H9 (cell line): ENCODE measurements around the gene TDRD9. TPM values are rescaled to one million over a fixed set of nuclear protein-coding genes. Genes with fewer than 3 reads are reported as not detected.

Source experiments
- DNase-seq: peaks from one replicate; pipeline ENCODE4 v3.0.0-alpha.2; 2017
- H2AFZ ChIP-seq: one replicate; pipeline ENCODE4 v1.6.1; 2013; ENCODE audit warnings: mild to moderate bottlenecking, low read length, control low read depth, moderate library complexity
- H2AK5ac ChIP-seq: 2 replicates; pipeline ENCODE4 v1.6.1; 2013; ENCODE audit warnings: low read length, control low read depth, mixed read lengths; ENCODE audit not compliant: insufficient read length
- H2BK120ac ChIP-seq: one replicate; pipeline ENCODE4 v1.6.1; 2013; ENCODE audit warnings: low read depth, mild to moderate bottlenecking, low read length, control low read depth, inconsistent platforms; ENCODE audit not compliant: poor library complexity, severe bottlenecking
- H2BK12ac ChIP-seq: 2 replicates; pipeline ENCODE4 v1.6.1; 2013; ENCODE audit warnings: low read length, control low read depth, mixed read lengths, low read depth; ENCODE audit not compliant: insufficient read length
- H2BK15ac ChIP-seq: 2 replicates; pipeline ENCODE4 v1.6.1; 2013; ENCODE audit warnings: low read depth, low read length, control low read depth
- H2BK20ac ChIP-seq: one replicate; pipeline ENCODE4 v1.6.1; 2013; ENCODE audit warnings: low read depth, mild to moderate bottlenecking, low read length, control low read depth, inconsistent platforms; ENCODE audit not compliant: poor library complexity, severe bottlenecking
- H2BK5ac ChIP-seq: 2 replicates; pipeline ENCODE4 v1.6.1; 2013; ENCODE audit warnings: low read length, control low read depth, mixed read lengths; ENCODE audit not compliant: insufficient read length
- H3K14ac ChIP-seq: 2 replicates; pipeline ENCODE4 v1.6.1; 2013; ENCODE audit warnings: low read length, control low read depth; ENCODE audit not compliant: insufficient read depth
- H3K18ac ChIP-seq: 2 replicates; pipeline ENCODE4 v1.6.1; 2013; ENCODE audit warnings: low read depth, mild to moderate bottlenecking, mixed read lengths, low read length, control low read depth; ENCODE audit not compliant: insufficient read length
- H3K23ac ChIP-seq: 2 replicates; pipeline ENCODE4 v1.6.1; 2013; ENCODE audit warnings: low read length, control low read depth, mixed read lengths, low read depth; ENCODE audit not compliant: insufficient read length
- H3K23me2 ChIP-seq: 2 replicates; pipeline ENCODE4 v1.6.1; 2013; ENCODE audit warnings: low read depth, mild to moderate bottlenecking, mixed read lengths, low read length, control low read depth; ENCODE audit not compliant: insufficient read length, poor library complexity, severe bottlenecking
- H3K27ac ChIP-seq: 2 replicates; pipeline ENCODE4 v1.5.1; 2013; ENCODE audit warnings: low read length, control low read depth, mixed read lengths, low read depth; ENCODE audit not compliant: insufficient read length
- H3K27me3 ChIP-seq: 2 replicates; pipeline ENCODE4 v1.6.1; 2013; ENCODE audit warnings: low read length, control low read depth, inconsistent platforms; ENCODE audit not compliant: insufficient read depth
- H3K4ac ChIP-seq: 2 replicates; pipeline ENCODE4 v1.6.1; 2013; ENCODE audit warnings: low read depth, mild to moderate bottlenecking, control low read depth, inconsistent platforms, low read length, moderate library complexity
- H3K4me1 ChIP-seq: 2 replicates; pipeline ENCODE4 v1.6.1; 2013; ENCODE audit warnings: low read length, control low read depth, inconsistent platforms; ENCODE audit not compliant: insufficient read depth
- H3K4me2 ChIP-seq: 2 replicates; pipeline ENCODE4 v1.6.1; 2013; ENCODE audit warnings: low read length, control low read depth, mixed read lengths; ENCODE audit not compliant: insufficient read length, insufficient read depth
- H3K56ac ChIP-seq: 2 replicates; pipeline ENCODE4 v1.6.1; 2013; ENCODE audit warnings: low read depth, mild to moderate bottlenecking, mixed read lengths, low read length, control low read depth; ENCODE audit not compliant: insufficient read length
- H3K79me1 ChIP-seq: 2 replicates; pipeline ENCODE4 v1.6.1; 2013; ENCODE audit warnings: low read depth, mild to moderate bottlenecking, moderate library complexity, low read length, control low read depth, inconsistent platforms; ENCODE audit not compliant: insufficient read depth, poor library complexity, severe bottlenecking
- H3K79me2 ChIP-seq: 2 replicates; pipeline ENCODE4 v1.6.1; 2013; ENCODE audit warnings: low read length, control low read depth, inconsistent platforms; ENCODE audit not compliant: insufficient read depth
- H3K9ac ChIP-seq: 2 replicates; pipeline ENCODE4 v1.6.1; 2013; ENCODE audit warnings: low read length, control low read depth, mixed read lengths; ENCODE audit not compliant: insufficient read length; ENCODE audit errors: extremely low read depth
- H3K9me3 ChIP-seq: one replicate; pipeline ENCODE4 v1.6.1; 2013; ENCODE audit warnings: low read depth, low read length, inconsistent platforms; ENCODE audit not compliant: control insufficient read depth
- H3T11ph ChIP-seq: one replicate; pipeline ENCODE4 v1.6.1; 2013; ENCODE audit warnings: mild to moderate bottlenecking, low read length, control low read depth, inconsistent platforms
- H4K20me1 ChIP-seq: one replicate; pipeline ENCODE4 v1.6.1; 2013; ENCODE audit not compliant: control insufficient read depth, insufficient read length, insufficient read depth
- H4K5ac ChIP-seq: 2 replicates; pipeline ENCODE4 v1.6.1; 2013; ENCODE audit warnings: low read depth, mild to moderate bottlenecking, mixed read lengths, low read length, control low read depth; ENCODE audit not compliant: insufficient read length
- H4K8ac ChIP-seq: replicated peaks from 2 replicates; pipeline ENCODE4 v1.6.1; 2013; ENCODE audit warnings: low read length, control low read depth, mixed read lengths, low read depth; ENCODE audit not compliant: insufficient read length
- H4K91ac ChIP-seq: 2 replicates; pipeline ENCODE4 v1.6.1; 2013; ENCODE audit warnings: low read depth, mild to moderate bottlenecking, moderate library complexity, mixed read lengths, low read length, control low read depth; ENCODE audit not compliant: insufficient read length
- H3K27ac Mint-ChIP-seq, 3 experiments: 2 replicates in 2 of 3; 3 replicates in 1 of 3; pipeline ENCODE4 v1.8.0; 2020 to 2021; ENCODE audit warnings: mixed read lengths in 3 of 3, mild to moderate bottlenecking in 1 of 3, moderate library complexity in 1 of 3
- H3K27me3 Mint-ChIP-seq: 2 replicates; pipeline ENCODE4 v1.8.0; 2021; ENCODE audit warnings: low read depth, mild to moderate bottlenecking, moderate library complexity, mixed read lengths
- H3K36me3 Mint-ChIP-seq, 3 experiments: 2 replicates in 2 of 3; 3 replicates in 1 of 3; pipeline ENCODE4 v1.8.0; 2020 to 2021; ENCODE audit warnings: low read depth in 3 of 3, mixed read lengths in 3 of 3; ENCODE audit not compliant: insufficient read depth in 1 of 3
- H3K4me1 Mint-ChIP-seq, 2 experiments: 2 replicates each; pipeline ENCODE4 v1.8.0; 2020; ENCODE audit warnings: mixed read lengths in 2 of 2
- H3K4me3 Mint-ChIP-seq, 2 experiments: 2 replicates in 1 of 2; 3 replicates in 1 of 2; pipeline ENCODE4 v1.8.0; 2020 to 2021; ENCODE audit warnings: mild to moderate bottlenecking in 2 of 2, mixed read lengths in 2 of 2, moderate library complexity in 1 of 2
- H3K9me3 Mint-ChIP-seq, 2 experiments: 2 replicates in 1 of 2; 3 replicates in 1 of 2; pipeline ENCODE4 v1.8.0; 2020; ENCODE audit warnings: mild to moderate bottlenecking in 2 of 2, mixed read lengths in 2 of 2, moderate library complexity in 1 of 2
- CTCF ChIP-seq: fragments of 200-600 bp; sonication (generic); conservative IDR thresholded peaks from 3 replicates; pipeline ENCODE4 v1.8.0; 2021; ENCODE audit warnings: antibody characterized with exemption, mild to moderate bottlenecking
- WGBS: extraction: QIAGEN DNeasy Blood & Tissue Kit; methylation state at CpG from one replicate; pipeline ENCODE4 v1.1.7; 2013; ENCODE audit warnings: missing lambda C conversion rate, low lambda C conversion rate, mixed read lengths; ENCODE audit not compliant: insufficient read length; ENCODE audit errors: extremely low coverage; 5-methylcytosine and 5-hydroxymethylcytosine counted together
- total RNA-seq: library from RNA; stranded (reverse); gene quantifications from 2 replicates; pipeline ENCODE4 v1.2.1, GENCODE V29; 2021

The TDRD9 gene
- total RNA-seq, 1 experiment from 2014 or later: not detected

GRCh38 chr14:104093366-104094055 lies 165.3 kb downstream of the TDRD9 start:
- no peak overlapping the region for H2BK20ac ChIP-seq
- no peak overlapping the region for H3K18ac ChIP-seq
- no peak overlapping the region for H4K5ac ChIP-seq
- H4K91ac ChIP-seq: no peak overlapping the region
- H3T11ph ChIP-seq: no peak overlapping the region
- H3K23me2 ChIP-seq: no peaks in the 10 kb centered on the region
- no peak overlapping the region for H3K27ac ChIP-seq
- Mint-ChIP-seq H3K36me3 (no peaks in the 10 kb centered on the region), H3K27ac (no peak overlapping the region), H3K4me1 (peaks cover 6 to 8% of the 10 kb centered on the region in 2 experiments), H3K9me3 (no peaks in the 10 kb centered on the region; a peak in 2 of 5 replicates), H3K27me3 (peaks cover 11% of the 10 kb centered on the region), H3K4me3 (no peak overlapping the region)
- no peaks in the 10 kb centered on the region for H3K79me2 ChIP-seq
- DNase-seq: no peak
- no peaks in the 10 kb centered on the region for H3K9me3 ChIP-seq
- no peak overlapping the region for H2BK120ac ChIP-seq
- no peaks in the 10 kb centered on the region for H3K4me1 ChIP-seq
- no peaks in the 10 kb centered on the region for H3K79me1 ChIP-seq
- H2BK5ac ChIP-seq: no peak overlapping the region
- H4K20me1 ChIP-seq: no peaks in the 10 kb centered on the region
- no peak overlapping the region for H3K4ac ChIP-seq
- WGBS: no CpG with 5 or more reads among the region's 18 CpGs
- H2AFZ ChIP-seq: no peak overlapping the region
- no peak overlapping the region for H3K4me2 ChIP-seq
- TF ChIP-seq CTCF: no peak
- H3K9ac ChIP-seq: no peak overlapping the region
- H3K27me3 ChIP-seq: no peaks in the 10 kb centered on the region
- no peak overlapping the region for H3K56ac ChIP-seq
- no peak overlapping the region for H2AK5ac ChIP-seq
- no peak overlapping the region for H4K8ac ChIP-seq
- no peak overlapping the region for H2BK15ac ChIP-seq
- no peak overlapping the region for H2BK12ac ChIP-seq
- H3K14ac ChIP-seq: no peak overlapping the region
- no peak overlapping the region for H3K23ac ChIP-seq
